ENCODE data around the gene HOTAIR.

The HOTAIR gene

GRCh38 chr12:54011665-54012532 is 37.1 kb upstream of the HOTAIR start:
- DNase-seq (ENCODE audit: low read depth, low spot score): no peak

- DNase-seq (ENCODE audit: low read depth, low spot score): no peak
Measured at GRCh38 chr12:54010972-54011664, 36.4 kb upstream of the HOTAIR start.

GRCh38 chr12:54010053-54010971 is 35.6 kb upstream of the HOTAIR start:
- DNase-seq (ENCODE audit: low read depth, low spot score): no peak

GRCh38 chr12:54009171-54010052 is 34.7 kb upstream of the HOTAIR start:
- no peak for DNase-seq (ENCODE audit: low read depth, low spot score)

GRCh38 chr12:54008260-54008552 is 33.5 kb upstream of the HOTAIR start:
- DNase-seq (ENCODE audit: low read depth, low spot score): no peak

- DNase-seq (ENCODE audit: low read depth, low spot score): no peak
Measured at GRCh38 chr12:54007538-54008259, 32.9 kb upstream of the HOTAIR start.

- DNase-seq (ENCODE audit: low read depth, low spot score): no peak
Measured at GRCh38 chr12:54006559-54007220, 31.9 kb upstream of the HOTAIR start.

GRCh38 chr12:54005853-54006558 is 31.3 kb upstream of the HOTAIR start:
- no peak for DNase-seq (ENCODE audit: low read depth, low spot score)

GRCh38 chr12:54005531-54005852 is 30.7 kb upstream of the HOTAIR start:
- DNase-seq (ENCODE audit: low read depth, low spot score): no peak

- DNase-seq (ENCODE audit: low read depth, low spot score): no peak
Measured at GRCh38 chr12:54004841-54005530, 30.2 kb upstream of the HOTAIR start.

GRCh38 chr12:54004063-54004840 is 29.5 kb upstream of the HOTAIR start:
- no peak for DNase-seq (ENCODE audit: low read depth, low spot score)

- DNase-seq (ENCODE audit: low read depth, low spot score): no peak
Measured at GRCh38 chr12:54003625-54004024, 28.9 kb upstream of the HOTAIR start.

- no peak for DNase-seq (ENCODE audit: low read depth, low spot score)
Measured at GRCh38 chr12:54002915-54003389, 28.2 kb upstream of the HOTAIR start.

GRCh38 chr12:54002278-54002914 is 27.6 kb upstream of the HOTAIR start:
- DNase-seq (ENCODE audit: low read depth, low spot score): no peak

- DNase-seq (ENCODE audit: low read depth, low spot score): no peak
Measured at GRCh38 chr12:54001283-54002187, 26.8 kb upstream of the HOTAIR start.
